HG02678 (cell line): ENCODE data around the gene PPP1R1B.

Source experiments
- ATAC-seq: cut with Tn5 transposase; IDR thresholded peaks from one replicate; pipeline ENCODE4 v1.9.1; 2021; ENCODE audit warnings: mild to moderate bottlenecking, moderate library complexity; ENCODE audit not compliant: unreplicated experiment

The PPP1R1B gene

GRCh38 chr17:39666231-39666600 lies 39.5 kb downstream of the PPP1R1B start:
- ATAC-seq = no peak

- ATAC-seq = no peak
Observed at GRCh38 chr17:39666601-39667261, 40.0 kb downstream of the PPP1R1B start.

GRCh38 chr17:39667262-39667944 lies 40.7 kb downstream of the PPP1R1B start:
- ATAC-seq = no peak

- peak; percentile 40 for ATAC-seq
Observed at GRCh38 chr17:39667945-39668924, 41.5 kb downstream of the PPP1R1B start, which contains the start of gene PNMT. Gene PNMT (plus strand): TSS chr17:39668453. CDS start chr17:39668476, 23 bp downstream.

- ATAC-seq = no peak
Observed at GRCh38 chr17:39669897-39670735, 43.4 kb downstream of the PPP1R1B start.

- ATAC-seq = no peak
Observed at GRCh38 chr17:39670746-39671145, 44.0 kb downstream of the PPP1R1B start.

- ATAC-seq = no peak
Observed at GRCh38 chr17:39671651-39672521, 45.1 kb downstream of the PPP1R1B start.

- ATAC-seq = no peak
Observed at GRCh38 chr17:39672522-39673334, 46.0 kb downstream of the PPP1R1B start.

GRCh38 chr17:39673335-39674081 lies 46.8 kb downstream of the PPP1R1B start:
- ATAC-seq = no peak

GRCh38 chr17:39674179-39674578 lies 47.4 kb downstream of the PPP1R1B start:
- ATAC-seq = no peak

GRCh38 chr17:39674702-39675389 lies 48.1 kb downstream of the PPP1R1B start:
- no peak for ATAC-seq

- ATAC-seq = no peak
Observed at GRCh38 chr17:39675390-39676082, 48.8 kb downstream of the PPP1R1B start.

GRCh38 chr17:39676198-39676819 lies 49.6 kb downstream of the PPP1R1B start:
- ATAC-seq = no peak

GRCh38 chr17:39677072-39677471 lies 50.3 kb downstream of the PPP1R1B start:
- ATAC-seq = no peak

GRCh38 chr17:39677542-39678339 lies 51.0 kb downstream of the PPP1R1B start:
- no peak for ATAC-seq
